Measurements from ENCODE around the gene ZYG11A.
"Not testable (repeated sequence)": the region's sequence is repeated elsewhere in the genome, so short reads cannot be mapped to it uniquely, and the experiment has no call there.

The ZYG11A gene

GRCh38 chr1:52857443-52857842, 14.9 kb downstream of the ZYG11A start:
- no peak for DNase-seq (ENCODE audit: extremely low read depth, low read depth)
- TF ChIP-seq, protein P1, sequence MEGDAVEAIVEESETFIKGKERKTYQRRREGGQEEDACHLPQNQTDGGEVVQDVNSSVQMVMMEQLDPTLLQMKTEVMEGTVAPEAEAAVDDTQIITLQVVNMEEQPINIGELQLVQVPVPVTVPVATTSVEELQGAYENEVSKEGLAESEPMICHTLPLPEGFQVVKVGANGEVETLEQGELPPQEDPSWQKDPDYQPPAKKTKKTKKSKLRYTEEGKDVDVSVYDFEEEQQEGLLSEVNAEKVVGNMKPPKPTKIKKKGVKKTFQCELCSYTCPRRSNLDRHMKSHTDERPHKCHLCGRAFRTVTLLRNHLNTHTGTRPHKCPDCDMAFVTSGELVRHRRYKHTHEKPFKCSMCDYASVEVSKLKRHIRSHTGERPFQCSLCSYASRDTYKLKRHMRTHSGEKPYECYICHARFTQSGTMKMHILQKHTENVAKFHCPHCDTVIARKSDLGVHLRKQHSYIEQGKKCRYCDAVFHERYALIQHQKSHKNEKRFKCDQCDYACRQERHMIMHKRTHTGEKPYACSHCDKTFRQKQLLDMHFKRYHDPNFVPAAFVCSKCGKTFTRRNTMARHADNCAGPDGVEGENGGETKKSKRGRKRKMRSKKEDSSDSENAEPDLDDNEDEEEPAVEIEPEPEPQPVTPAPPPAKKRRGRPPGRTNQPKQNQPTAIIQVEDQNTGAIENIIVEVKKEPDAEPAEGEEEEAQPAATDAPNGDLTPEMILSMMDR (IDR thresholded peaks at IDR 0.05; ENCODE audit: low read depth, low read length), result no peak

DNA sequence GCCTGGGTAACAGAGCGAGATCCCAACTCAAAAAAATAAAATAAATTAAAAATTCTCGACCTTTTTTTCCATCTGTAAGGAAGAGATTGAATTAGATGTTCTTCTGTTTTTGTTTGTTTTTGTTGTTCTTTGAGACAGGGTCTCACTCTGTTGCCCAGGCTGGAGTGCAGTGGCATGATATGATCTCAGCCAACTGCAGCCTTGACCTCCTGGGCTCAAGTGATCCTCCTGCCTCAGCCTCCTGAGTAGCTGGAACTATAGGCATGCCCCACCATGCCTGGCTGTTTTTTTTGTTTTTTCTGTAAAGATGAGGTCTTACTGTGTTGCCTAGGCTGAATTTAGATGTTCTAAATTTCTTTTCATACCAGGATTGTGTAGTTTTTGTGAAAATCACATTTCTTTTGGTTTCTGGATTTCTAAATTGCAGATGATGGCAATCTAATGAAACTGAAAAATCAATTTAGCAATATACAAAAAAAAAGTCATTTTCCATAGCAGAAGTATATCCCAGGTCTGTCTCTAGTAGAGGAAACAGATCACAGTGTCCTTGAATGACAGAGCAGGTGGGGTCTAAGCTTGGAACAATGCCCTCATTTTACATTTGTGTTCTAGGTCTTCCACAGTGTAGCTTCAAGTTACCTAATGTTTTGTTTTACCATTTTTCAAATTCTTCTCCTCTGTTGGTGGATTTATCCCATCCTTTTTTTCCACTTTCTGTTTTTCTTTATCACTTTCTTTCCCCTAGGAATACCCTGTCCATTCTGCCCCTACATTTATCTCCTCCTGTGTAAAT, 20.3 kb downstream of the ZYG11A start:
- TF ChIP-seq, protein P1 (IDR thresholded peaks at IDR 0.05; ENCODE audit: low read depth, low read length), result no peak
- DNase-seq (ENCODE audit: extremely low read depth, low read depth), result no peak

DNA sequence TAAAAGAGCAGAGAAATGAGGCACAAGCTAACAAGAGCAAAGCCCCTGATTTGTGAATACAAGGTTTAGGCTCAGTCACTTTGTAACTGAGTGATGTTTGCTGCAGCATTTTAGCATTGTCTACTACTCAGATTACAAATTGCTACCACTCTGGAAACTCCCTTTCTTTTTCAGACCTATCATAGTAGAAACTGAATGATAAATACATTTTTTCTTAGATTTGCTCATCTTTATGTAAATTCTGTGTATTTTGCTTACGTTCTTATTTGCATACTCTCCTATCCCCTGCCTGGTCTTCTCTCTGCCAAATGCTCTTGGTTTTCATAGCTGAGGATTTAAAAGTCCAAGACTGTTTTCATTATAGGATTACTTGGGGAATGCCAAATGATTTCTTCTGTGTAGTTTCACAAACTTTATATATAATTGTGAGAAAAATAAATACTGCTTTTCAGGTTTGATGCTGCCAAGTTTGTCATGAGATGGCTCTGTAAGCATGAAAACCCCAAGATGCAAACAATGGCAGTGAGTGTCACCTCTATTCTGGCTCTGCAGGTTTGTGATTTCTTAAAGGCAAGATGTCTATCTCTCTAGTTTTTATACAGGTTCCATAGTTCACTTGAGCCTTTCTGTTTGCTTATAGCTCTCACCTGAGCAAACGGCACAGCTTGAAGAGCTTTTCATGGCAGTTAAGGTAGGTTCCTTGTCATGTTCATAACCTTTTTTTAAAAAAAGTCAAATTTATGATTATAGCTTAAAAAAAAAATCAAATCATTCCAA, 24.7 kb downstream of the ZYG11A start:
- no peak for DNase-seq (ENCODE audit: extremely low read depth, low read depth)
- TF ChIP-seq, protein P1 (IDR thresholded peaks at IDR 0.05; ENCODE audit: low read depth, low read length), result no peak

GRCh38 chr1:52869727-52870126, 27.2 kb downstream of the ZYG11A start:
- not testable (repeated sequence) for DNase-seq (ENCODE audit: extremely low read depth, low read depth)

GRCh38 chr1:52876843-52877242, 34.3 kb downstream of the ZYG11A start:
- TF ChIP-seq, protein P1 (IDR thresholded peaks at IDR 0.05; ENCODE audit: low read depth, low read length), result no peak
- no peak for DNase-seq (ENCODE audit: extremely low read depth, low read depth)

- DNase-seq (ENCODE audit: extremely low read depth, low read depth), result no peak
- TF ChIP-seq, protein P1 (IDR thresholded peaks at IDR 0.05; ENCODE audit: low read depth, low read length), result no peak
These were observed 35.0 kb downstream of the ZYG11A start for GRCh38 chr1:52877554-52877953.

GRCh38 chr1:52880206-52880605, 37.6 kb downstream of the ZYG11A start:
- TF ChIP-seq, protein P1 (IDR thresholded peaks at IDR 0.05; ENCODE audit: low read depth, low read length), result no peak
- no peak for DNase-seq (ENCODE audit: extremely low read depth, low read depth)

Measured in AG09319 (cell line).